ENCODE data around the gene DCXR. TPM values are rescaled to one million over a fixed set of nuclear protein-coding genes. Genes with fewer than 3 reads are reported as not detected.

Gene DCXR
- polyA plus RNA-seq, 1 donor, result 31.5 TPM

GRCh38 chr17:82072827-82073226, 35.3 kb upstream of the DCXR start:
- no peak for DNase-seq

DNA sequence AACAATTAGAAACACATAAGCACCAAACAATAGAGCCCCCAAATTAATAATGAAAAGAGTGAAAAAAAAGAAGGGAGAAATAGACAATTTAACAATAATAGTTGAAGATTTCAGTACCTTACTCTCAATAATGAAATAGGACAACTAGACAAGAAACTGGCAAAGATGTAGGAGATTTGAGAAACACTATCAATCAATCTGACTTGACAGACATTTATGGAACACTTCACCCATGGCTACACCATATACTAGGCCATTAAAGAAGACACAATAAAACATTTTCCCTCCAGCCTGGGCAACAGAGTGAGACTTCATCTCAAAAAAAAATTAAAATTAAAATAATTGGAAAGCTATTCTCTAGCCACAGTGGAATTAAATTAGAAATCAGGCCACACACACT, 33.1 kb upstream of the DCXR start:
- DNase-seq, result no peak

- peak; percentile 73 for DNase-seq
These were observed 28.3 kb upstream of the DCXR start, which contains the start of gene DUS1L for GRCh38 chr17:82065638-82066303. DUS1L (minus strand) TSS chr17:82065804; CDS start chr17:82065059, 745 bp downstream.

DNA sequence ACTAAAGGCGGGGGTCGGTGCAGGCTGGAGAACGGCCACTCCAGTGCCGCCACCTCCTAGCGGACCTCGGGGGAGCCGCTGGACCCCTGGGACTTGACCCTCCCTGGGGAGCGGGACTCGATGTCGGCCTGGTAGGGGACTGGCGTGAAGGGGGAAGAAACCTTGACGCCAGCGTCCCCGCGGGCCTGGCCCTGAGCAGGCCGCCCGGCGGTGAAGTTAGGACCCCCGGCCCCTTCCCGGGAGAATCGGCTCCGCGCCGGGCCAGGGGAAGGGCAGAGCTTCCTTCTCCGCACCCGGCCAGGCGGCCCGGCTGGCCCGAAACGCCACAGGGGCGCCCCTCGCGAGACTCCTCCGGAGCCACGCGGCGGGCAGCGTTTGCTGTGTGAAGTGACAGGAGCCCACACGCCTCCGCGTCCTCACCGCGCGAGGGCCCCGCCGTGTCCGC, 27.7 kb upstream of the DCXR start:
- no peak for DNase-seq

- no peak for DNase-seq
These were observed 27.1 kb upstream of the DCXR start for GRCh38 chr17:82064433-82065192.

DNA sequence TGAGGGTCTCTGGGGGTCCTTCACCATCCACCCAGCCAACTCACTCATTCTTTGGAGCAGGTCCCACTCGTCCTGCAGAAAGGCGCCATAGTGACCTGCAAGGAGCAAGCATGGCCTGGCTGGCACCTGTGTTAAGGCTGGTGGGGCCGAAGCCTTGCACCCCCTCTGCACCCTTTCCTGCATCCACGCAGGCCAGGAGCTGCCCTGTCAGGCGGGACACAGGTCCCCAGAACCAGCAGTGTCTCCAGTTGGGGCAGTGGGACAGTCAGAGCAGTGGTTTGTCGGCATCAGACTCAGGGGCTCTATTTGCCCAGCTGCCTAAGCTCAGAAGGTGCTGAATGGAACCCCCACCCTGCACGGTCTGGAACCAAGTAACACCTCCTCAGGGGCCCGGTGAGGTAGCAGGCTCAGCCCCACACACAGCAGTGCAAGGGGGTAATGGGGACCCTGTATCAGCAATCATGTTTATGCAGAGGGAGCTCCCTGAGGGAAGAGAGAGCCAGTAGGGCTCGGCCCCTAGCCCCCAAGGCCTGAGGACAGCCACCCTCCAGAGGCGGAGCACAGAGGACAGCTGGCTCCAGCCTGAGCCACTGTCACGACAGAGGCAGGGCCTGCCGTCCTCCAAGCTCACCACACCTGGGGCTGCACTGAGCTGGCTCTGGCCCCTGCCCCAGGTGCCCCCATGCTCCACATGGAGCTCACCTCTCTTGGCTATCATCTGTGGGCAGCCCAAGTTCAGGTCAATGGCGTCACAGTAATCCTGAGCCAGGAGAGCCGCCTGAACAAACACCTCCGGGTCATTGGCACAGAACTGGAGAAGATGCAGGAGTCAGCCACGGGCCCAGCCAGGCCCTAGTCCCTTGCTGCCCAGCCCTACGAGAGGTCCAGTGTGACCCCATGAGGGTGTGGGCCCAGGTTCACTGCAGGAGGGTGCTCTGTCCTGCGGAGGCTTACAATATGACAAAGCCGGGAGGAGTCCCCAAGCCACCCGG, 26.2 kb upstream of the DCXR start:
- DNase-seq, result no peak

DNA sequence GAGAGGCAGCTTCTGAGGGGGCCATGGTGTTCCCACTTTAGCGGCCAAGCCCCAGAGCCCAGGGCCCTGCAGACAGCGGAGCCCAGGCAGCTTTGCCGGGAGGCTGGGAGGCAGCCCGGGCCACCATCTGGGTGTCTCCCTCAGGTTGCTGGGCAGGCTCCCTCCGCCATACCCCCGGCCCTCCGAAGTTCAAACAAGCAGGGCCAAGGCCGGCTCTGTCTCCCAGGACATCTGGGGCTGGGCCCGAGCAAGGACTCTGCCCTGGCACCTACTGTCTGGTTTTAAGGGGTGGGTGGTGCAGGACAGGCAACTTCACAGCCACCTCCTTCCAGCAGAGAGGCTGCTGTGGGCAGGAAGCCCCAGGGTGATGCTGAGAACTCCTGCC, 25.5 kb upstream of the DCXR start:
- DNase-seq, result no peak

- DNase-seq, result no peak
These were observed 24.8 kb upstream of the DCXR start for GRCh38 chr17:82062076-82062983.

- DNase-seq, result no peak
These were observed 23.8 kb upstream of the DCXR start for GRCh38 chr17:82061047-82061925.

- no peak for DNase-seq
These were observed 23.1 kb upstream of the DCXR start for GRCh38 chr17:82060614-82061013.

GRCh38 chr17:82060001-82060380, 22.5 kb upstream of the DCXR start:
- no peak for DNase-seq

DNA sequence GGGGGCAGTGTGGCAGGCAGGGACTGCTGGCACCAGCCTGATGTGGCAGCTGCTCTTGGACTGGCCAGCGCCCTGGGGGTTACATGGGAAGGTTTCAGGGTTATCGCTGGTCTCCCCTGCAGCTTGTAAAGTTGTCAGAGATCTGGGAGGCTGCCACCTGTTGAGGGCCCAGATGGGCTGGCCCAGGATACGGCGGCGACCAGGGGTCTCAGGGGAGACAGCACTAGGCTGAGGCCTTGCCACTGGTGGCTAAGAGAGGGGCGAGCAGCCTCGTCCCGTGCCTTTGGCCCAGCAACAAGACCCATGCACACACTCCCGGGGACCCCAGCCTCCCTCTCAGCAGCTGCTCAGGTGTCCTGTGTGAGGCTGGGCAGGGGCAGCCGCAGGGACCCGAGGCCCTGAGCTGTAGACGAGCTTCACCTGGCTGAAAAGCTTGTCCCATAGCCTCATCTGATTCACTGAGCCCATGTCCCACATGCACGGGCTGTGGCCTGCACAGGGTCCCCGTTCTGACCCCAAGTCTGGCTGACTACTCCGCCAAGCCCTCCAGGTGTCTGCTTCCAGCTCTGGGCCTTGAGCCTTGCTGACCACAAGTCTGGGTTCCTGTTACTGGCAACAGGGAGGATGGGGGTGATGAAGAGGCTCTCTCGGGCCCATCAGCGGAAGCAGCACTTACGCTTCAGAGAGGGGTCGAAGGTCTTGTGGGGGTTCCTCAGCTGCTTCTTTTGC, 21.9 kb upstream of the DCXR start:
- no peak for DNase-seq

DNA sequence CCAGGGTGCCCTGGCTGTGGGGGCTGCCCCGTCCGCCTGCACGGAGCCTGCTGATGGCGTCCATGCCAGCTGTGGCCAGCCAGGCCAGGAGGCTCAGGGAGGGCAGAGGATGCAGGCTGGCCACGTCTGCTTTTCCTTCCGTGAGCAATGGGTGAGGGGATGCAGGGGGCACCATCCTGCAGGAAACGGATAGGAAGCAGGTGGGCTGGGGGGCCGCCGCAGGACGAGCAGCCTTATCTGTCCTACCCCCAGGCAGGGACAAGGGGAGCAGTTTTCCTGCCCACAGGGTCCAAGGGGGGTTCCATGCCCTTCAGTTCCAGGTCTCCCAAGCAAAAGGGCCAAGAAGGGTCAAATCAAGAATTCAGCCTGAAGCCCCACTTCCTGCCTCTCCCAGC, 21.4 kb upstream of the DCXR start:
- no peak for DNase-seq

GRCh38 chr17:82058230-82058854, 20.8 kb upstream of the DCXR start:
- no peak for DNase-seq

- no peak for DNase-seq
These were observed 19.5 kb upstream of the DCXR start for GRCh38 chr17:82056729-82057621.

DNA sequence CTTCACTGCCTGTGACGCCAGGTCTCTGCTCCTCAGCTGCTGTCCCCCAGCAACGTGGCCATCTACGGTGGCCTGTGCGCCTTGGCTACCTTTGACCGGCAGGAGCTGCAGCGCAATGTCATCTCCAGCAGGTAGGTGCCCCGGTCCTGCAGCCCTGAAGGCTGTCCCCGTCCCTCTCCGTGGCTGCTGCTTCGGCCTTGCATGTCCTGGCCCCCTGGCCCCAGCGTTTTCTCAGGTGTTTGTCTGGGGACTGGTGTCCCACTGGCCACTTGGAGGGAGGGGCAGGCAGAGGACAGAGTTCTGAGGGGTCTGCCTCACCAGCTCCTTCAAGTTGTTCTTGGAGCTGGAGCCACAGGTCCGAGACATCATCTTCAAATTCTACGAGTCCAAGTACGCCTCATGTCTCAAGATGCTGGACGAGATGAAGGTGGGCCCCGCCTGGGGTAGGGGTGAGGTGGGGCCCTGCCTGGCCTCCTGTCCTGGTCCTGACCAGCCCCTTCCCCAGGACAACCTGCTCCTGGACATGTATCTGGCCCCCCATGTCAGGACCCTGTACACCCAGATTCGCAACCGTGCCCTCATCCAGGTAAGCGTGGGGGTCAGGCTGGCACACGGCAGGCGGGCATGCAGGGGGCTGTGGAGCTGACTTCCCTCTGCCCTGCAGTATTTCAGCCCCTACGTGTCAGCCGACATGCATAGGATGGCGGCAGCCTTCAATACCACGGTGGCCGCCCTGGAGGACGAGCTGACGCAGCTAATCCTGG, 18.6 kb upstream of the DCXR start:
- DNase-seq, result no peak

Measured in hindlimb muscle (tissue), 1 donor.